Muscle layer of duodenum (tissue), 2 donors: ENCODE results near the gene VANGL2.

Experiments
- H3K27ac ChIP-seq: one replicate; pipeline ENCODE4 v1.7.0; 2013; ENCODE audit warnings: mild to moderate bottlenecking, low read length
- H3K27me3 ChIP-seq: one replicate; pipeline ENCODE4 v1.7.0; 2013; ENCODE audit warnings: low read depth, mild to moderate bottlenecking, control low read depth, low read length
- H3K36me3 ChIP-seq, 2 donors: one replicate each; pipeline ENCODE4 v1.7.0; 2013; ENCODE audit warnings: low read length in 2 of 2, control low read depth in 1 of 2, mild to moderate bottlenecking in 1 of 2; ENCODE audit not compliant: insufficient read depth in 2 of 2, control insufficient read depth in 1 of 2
- H3K4me1 ChIP-seq, 2 donors: one replicate each; pipeline ENCODE4 v1.7.0; 2013; ENCODE audit warnings: low read length in 2 of 2, mild to moderate bottlenecking in 2 of 2, control low read depth in 1 of 2, moderate library complexity in 1 of 2; ENCODE audit not compliant: insufficient read depth in 2 of 2, control insufficient read depth in 1 of 2
- H3K4me3 ChIP-seq, 2 donors: one replicate each; pipeline ENCODE4 v1.7.0; 2013; ENCODE audit warnings: low read length in 2 of 2, low read depth in 1 of 2, mild to moderate bottlenecking in 1 of 2
- H3K9me3 ChIP-seq, 2 donors: one replicate each; pipeline ENCODE4 v1.7.0; 2013; ENCODE audit warnings: low read length in 2 of 2, control low read depth in 1 of 2, mild to moderate bottlenecking in 1 of 2; ENCODE audit not compliant: control insufficient read depth in 1 of 2
- donor health status: healthy.

Gene VANGL2

GRCh38 chr1:160454371-160455152, 54.2 kb downstream of the VANGL2 start:
- no peak overlapping the region for H3K27ac ChIP-seq
- no peaks in the 10 kb centered on the region for H3K27me3 ChIP-seq
- H3K9me3 ChIP-seq = no peaks in the 10 kb centered on the region
- no peaks in the 10 kb centered on the region for H3K36me3 ChIP-seq
- no peaks in the 10 kb centered on the region for H3K4me1 ChIP-seq
- no peak overlapping the region for H3K4me3 ChIP-seq

GRCh38 chr1:160455153-160455517, 54.8 kb downstream of the VANGL2 start:
- H3K27ac ChIP-seq = no peak overlapping the region
- H3K4me3 ChIP-seq = no peak overlapping the region
- no peaks in the 10 kb centered on the region for H3K27me3 ChIP-seq
- no peaks in the 10 kb centered on the region for H3K9me3 ChIP-seq
- no peaks in the 10 kb centered on the region for H3K4me1 ChIP-seq
- H3K36me3 ChIP-seq = no peaks in the 10 kb centered on the region

- Histone ChIP-seq H3K9me3 (no peaks in the 10 kb centered on the region), H3K36me3 (no peaks in the 10 kb centered on the region), H3K4me3 (no peak overlapping the region), H3K27me3 (no peaks in the 10 kb centered on the region), H3K27ac (no peak overlapping the region), H3K4me1 (no peaks in the 10 kb centered on the region)
Measured at GRCh38 chr1:160459056-160459455, 58.7 kb downstream of the VANGL2 start.

- H3K27me3 ChIP-seq = no peaks in the 10 kb centered on the region
- H3K4me3 ChIP-seq = no peak overlapping the region
- H3K9me3 ChIP-seq = no peaks in the 10 kb centered on the region
- H3K27ac ChIP-seq = no peak overlapping the region
- no peaks in the 10 kb centered on the region for H3K36me3 ChIP-seq
- no peaks in the 10 kb centered on the region for H3K4me1 ChIP-seq
Measured at GRCh38 chr1:160459687-160460086, 59.3 kb downstream of the VANGL2 start.

GRCh38 chr1:160460214-160460642, 59.9 kb downstream of the VANGL2 start:
- Histone ChIP-seq H3K27ac (no peak overlapping the region), H3K9me3 (no peaks in the 10 kb centered on the region), H3K4me1 (no peaks in the 10 kb centered on the region), H3K36me3 (no peaks in the 10 kb centered on the region), H3K27me3 (no peaks in the 10 kb centered on the region), H3K4me3 (no peak overlapping the region)

- Histone ChIP-seq H3K27ac (no peak overlapping the region), H3K4me1 (no peaks in the 10 kb centered on the region), H3K9me3 (no peaks in the 10 kb centered on the region), H3K27me3 (no peaks in the 10 kb centered on the region), H3K4me3 (no peak overlapping the region), H3K36me3 (no peaks in the 10 kb centered on the region)
Measured at GRCh38 chr1:160460683-160461287, 60.4 kb downstream of the VANGL2 start.

- H3K27me3 ChIP-seq = no peaks in the 10 kb centered on the region
- no peaks in the 10 kb centered on the region for H3K9me3 ChIP-seq
- H3K27ac ChIP-seq = no peak overlapping the region
- H3K4me1 ChIP-seq = no peaks in the 10 kb centered on the region
- no peak overlapping the region for H3K4me3 ChIP-seq
- H3K36me3 ChIP-seq = no peaks in the 10 kb centered on the region
Measured at GRCh38 chr1:160465123-160465522, 64.8 kb downstream of the VANGL2 start.

- no peaks in the 10 kb centered on the region for H3K27me3 ChIP-seq
Measured at GRCh38 chr1:160466961-160467360, 66.6 kb downstream of the VANGL2 start.

GRCh38 chr1:160467576-160467975, 67.2 kb downstream of the VANGL2 start:
- Histone ChIP-seq H3K36me3 (no peaks in the 10 kb centered on the region), H3K9me3 (no peaks in the 10 kb centered on the region), H3K4me3 (no peak overlapping the region), H3K27ac (no peak overlapping the region), H3K27me3 (no peaks in the 10 kb centered on the region), H3K4me1 (no peaks in the 10 kb centered on the region)

More at GRCh38 chr1:160466961-160467360, 66.6 kb downstream of the VANGL2 start:
- Histone ChIP-seq H3K36me3 (no peaks in the 10 kb centered on the region), H3K4me1 (no peaks in the 10 kb centered on the region), H3K27ac (no peak overlapping the region), H3K4me3 (no peak overlapping the region), H3K9me3 (no peaks in the 10 kb centered on the region)

- Histone ChIP-seq H3K27me3 (no peaks in the 10 kb centered on the region), H3K9me3 (no peaks in the 10 kb centered on the region), H3K4me1 (no peaks in the 10 kb centered on the region), H3K27ac (no peak overlapping the region), H3K4me3 (no peak overlapping the region), H3K36me3 (no peaks in the 10 kb centered on the region)
Measured at GRCh38 chr1:160471253-160471652, 70.9 kb downstream of the VANGL2 start.

GRCh38 chr1:160472112-160472511, 71.7 kb downstream of the VANGL2 start:
- H3K4me3 ChIP-seq = no peak overlapping the region

More at GRCh38 chr1:160472112-160472511, 71.7 kb downstream of the VANGL2 start:
- Histone ChIP-seq H3K9me3 (no peaks in the 10 kb centered on the region), H3K36me3 (no peaks in the 10 kb centered on the region), H3K27me3 (no peaks in the 10 kb centered on the region), H3K4me1 (no peaks in the 10 kb centered on the region), H3K27ac (no peak overlapping the region)
